ENCODE measurements around the gene SUGCT.

Gene SUGCT

GRCh38 chr7:40608321-40609075 lies 473.7 kb downstream of the SUGCT start:
- Histone ChIP-seq H3K4me2 (ENCODE audit: low read length) (no peak overlapping the region), H3K36me3 (replicated peaks; ENCODE audit: low read depth, low read length) (no peaks in the 10 kb centered on the region), H3K9ac (ENCODE audit: low read length) (no peak overlapping the region), H4K20me1 (ENCODE audit: insufficient read depth, low read length) (no peaks in the 10 kb centered on the region), H3K4me1 (ENCODE audit: low read length) (no peaks in the 10 kb centered on the region), H3K4me3 (ENCODE audit: low read length) (no peak overlapping the region), H3K27ac (ENCODE audit: low read length) (no peak overlapping the region), H3K9me3 (ENCODE audit: insufficient read depth, low read length) (no peaks in the 10 kb centered on the region), H2AFZ (ENCODE audit: low read depth, low read length) (no peak overlapping the region), H3K79me2 (ENCODE audit: low read length) (no peaks in the 10 kb centered on the region), H3K27me3 (ENCODE audit: low read depth, low read length) (no peaks in the 10 kb centered on the region)
- TF ChIP-seq CTCF (IDR thresholded peaks at IDR 0.05; ENCODE audit: low read depth, low read length), result no peak
- TF ChIP-seq EZH2phosphoT487 (IDR thresholded peaks at IDR 0.05; ENCODE audit: low read depth), result no peak

GRCh38 chr7:40610461-40610860 lies 475.7 kb downstream of the SUGCT start:
- H3K4me3 ChIP-seq (ENCODE audit: low read length), result no peak overlapping the region
- TF ChIP-seq EZH2phosphoT487 (IDR thresholded peaks at IDR 0.05; ENCODE audit: low read depth), result no peak
- TF ChIP-seq CTCF (IDR thresholded peaks at IDR 0.05; ENCODE audit: low read depth, low read length), result no peak
- no peaks in the 10 kb centered on the region for H3K79me2 ChIP-seq (ENCODE audit: low read length)
- no peaks in the 10 kb centered on the region for H4K20me1 ChIP-seq (ENCODE audit: insufficient read depth, low read length)
- no peaks in the 10 kb centered on the region for H3K36me3 ChIP-seq (replicated peaks; ENCODE audit: low read depth, low read length)
- H2AFZ ChIP-seq (ENCODE audit: low read depth, low read length), result no peak overlapping the region
- H3K27ac ChIP-seq (ENCODE audit: low read length), result no peak overlapping the region
- no peaks in the 10 kb centered on the region for H3K9me3 ChIP-seq (ENCODE audit: insufficient read depth, low read length)
- no peaks in the 10 kb centered on the region for H3K4me1 ChIP-seq (ENCODE audit: low read length)
- no peaks in the 10 kb centered on the region for H3K27me3 ChIP-seq (ENCODE audit: low read depth, low read length)
- no peak overlapping the region for H3K9ac ChIP-seq (ENCODE audit: low read length)
- no peak overlapping the region for H3K4me2 ChIP-seq (ENCODE audit: low read length)

GRCh38 chr7:40611095-40611871 lies 476.5 kb downstream of the SUGCT start:
- no peaks in the 10 kb centered on the region for H4K20me1 ChIP-seq (ENCODE audit: insufficient read depth, low read length)
- no peaks in the 10 kb centered on the region for H3K79me2 ChIP-seq (ENCODE audit: low read length)
- H2AFZ ChIP-seq (ENCODE audit: low read depth, low read length), result no peak overlapping the region
- no peak overlapping the region for H3K4me3 ChIP-seq (ENCODE audit: low read length)
- H3K9ac ChIP-seq (ENCODE audit: low read length), result no peak overlapping the region
- TF ChIP-seq CTCF (IDR thresholded peaks at IDR 0.05; ENCODE audit: low read depth, low read length) (no peak), EZH2phosphoT487 (IDR thresholded peaks at IDR 0.05; ENCODE audit: low read depth) (no peak)
- no peak overlapping the region for H3K4me2 ChIP-seq (ENCODE audit: low read length)
- H3K36me3 ChIP-seq (replicated peaks; ENCODE audit: low read depth, low read length), result no peaks in the 10 kb centered on the region
- no peaks in the 10 kb centered on the region for H3K4me1 ChIP-seq (ENCODE audit: low read length)
- no peaks in the 10 kb centered on the region for H3K27me3 ChIP-seq (ENCODE audit: low read depth, low read length)
- H3K27ac ChIP-seq (ENCODE audit: low read length), result no peak overlapping the region
- H3K9me3 ChIP-seq (ENCODE audit: insufficient read depth, low read length), result no peaks in the 10 kb centered on the region

- no peak overlapping the region for H2AFZ ChIP-seq (ENCODE audit: low read depth, low read length)
- H3K4me1 ChIP-seq (ENCODE audit: low read length), result no peaks in the 10 kb centered on the region
- no peaks in the 10 kb centered on the region for H3K9me3 ChIP-seq (ENCODE audit: insufficient read depth, low read length)
- H3K9ac ChIP-seq (ENCODE audit: low read length), result no peak overlapping the region
- no peaks in the 10 kb centered on the region for H3K79me2 ChIP-seq (ENCODE audit: low read length)
- H3K36me3 ChIP-seq (replicated peaks; ENCODE audit: low read depth, low read length), result no peaks in the 10 kb centered on the region
- no peak overlapping the region for H3K27ac ChIP-seq (ENCODE audit: low read length)
- H3K4me2 ChIP-seq (ENCODE audit: low read length), result no peak overlapping the region
- H3K4me3 ChIP-seq (ENCODE audit: low read length), result no peak overlapping the region
- no peaks in the 10 kb centered on the region for H3K27me3 ChIP-seq (ENCODE audit: low read depth, low read length)
- no peak for TF ChIP-seq EZH2phosphoT487 (IDR thresholded peaks at IDR 0.05; ENCODE audit: low read depth)
- TF ChIP-seq CTCF (IDR thresholded peaks at IDR 0.05; ENCODE audit: low read depth, low read length), result no peak
- H4K20me1 ChIP-seq (ENCODE audit: insufficient read depth, low read length), result no peaks in the 10 kb centered on the region
Observed at GRCh38 chr7:40612298-40612697, 477.5 kb downstream of the SUGCT start.
